EH (cell line): ENCODE data around the gene DHRS7.
"Not testable (repeated sequence)": the region's sequence is repeated elsewhere in the genome, so short reads cannot be mapped to it uniquely, and the experiment has no call there.

Source experiments
- DNase-seq: peaks from one replicate; pipeline ENCODE4 v3.0.0-alpha.2; 2015; ENCODE audit warnings: low read depth

Gene DHRS7

GRCh38 chr14:60134702-60135101, 30.5 kb downstream of the DHRS7 start:
- no peak for DNase-seq

- peak; percentile 1 for DNase-seq
Measured at GRCh38 chr14:60133487-60133886, 31.7 kb downstream of the DHRS7 start.

- peak; percentile 33 for DNase-seq
Measured at GRCh38 chr14:60125918-60126317, 39.3 kb downstream of the DHRS7 start.

- DNase-seq = peak; percentile 32
Measured at GRCh38 chr14:60116181-60116580, 49.0 kb downstream of the DHRS7 start.

- no peak for DNase-seq
Measured at GRCh38 chr14:60114881-60115280, 50.3 kb downstream of the DHRS7 start.

- no peak for DNase-seq
Measured at GRCh38 chr14:60111732-60112131, 53.5 kb downstream of the DHRS7 start.

GRCh38 chr14:60107477-60107876, 57.7 kb downstream of the DHRS7 start:
- DNase-seq = no peak

GRCh38 chr14:60106339-60106738, 58.9 kb downstream of the DHRS7 start:
- DNase-seq = peak; percentile 45

- DNase-seq = peak; percentile 87
Measured at GRCh38 chr14:60102389-60102788, 62.8 kb downstream of the DHRS7 start.

GRCh38 chr14:60101786-60102185, 63.4 kb downstream of the DHRS7 start:
- peak; percentile 26 for DNase-seq

- not testable (repeated sequence) for DNase-seq
Measured at GRCh38 chr14:60099855-60100254, 65.3 kb downstream of the DHRS7 start.

- no peak for DNase-seq
Measured at GRCh38 chr14:60097974-60098373, 67.2 kb downstream of the DHRS7 start.

GRCh38 chr14:60095781-60096450, 69.3 kb downstream of the DHRS7 start:
- peak; percentile 76 for DNase-seq

GRCh38 chr14:60095231-60095630, 70.0 kb downstream of the DHRS7 start:
- no peak for DNase-seq

GRCh38 chr14:60094306-60094897, 70.8 kb downstream of the DHRS7 start:
- DNase-seq = peak; percentile 84
